HepG2 (cell line): ENCODE data around the gene DMRTB1. TPM values are rescaled to one million over a fixed set of nuclear protein-coding genes. Genes with fewer than 3 reads are reported as not detected.

Source experiments
- ATAC-seq: fragments of 200-7000 bp; cut with Tn5 transposase; 3 replicates; pipeline ENCODE4 v1.9.1; 2020; ENCODE audit warnings: mild to moderate bottlenecking, moderate library complexity
- BruUV-seq: library from RNA; stranded (reverse); fragments of 400-500 nt; replicated peaks from 2 replicates; lab custom pipeline; 2021; lab: Mats Ljungman, UMichigan
- CTCF ChIA-PET: fragments of 300-600 bp; formaldehyde crosslinking; extraction: SDS; loops from one replicate; lab custom pipeline; 2021; ENCODE audit warnings: low total read pairs, inconsistent platforms, low intra/inter-chr PET ratio; lab: Yijun Ruan, JAX
- POLR2A ChIA-PET: fragments of 350-600 bp; sonication (Branson Sonifier 250); formaldehyde crosslinking; loops from one replicate; lab custom pipeline; 2020; ENCODE audit warnings: antibody characterized with exemption, inconsistent platforms; lab: Yijun Ruan, JAX
- DNase-seq: peaks from one replicate; pipeline ENCODE4 v3.0.0-alpha.2; 2015; ENCODE audit warnings: low spot score
- FAIRE-seq: peaks from 3 replicates; lab custom pipeline; 2011; peaks lifted over from hg19 to GRCh38; lab: Jason Lieb, UNC
- H2AFZ ChIP-seq: one replicate; pipeline ENCODE4 v1.6.1; 2011; ENCODE audit warnings: low read length, inconsistent platforms
- H3K27ac ChIP-seq: fragments of 300-600 bp; 3 replicates; pipeline ENCODE4 v1.8.0; 2011; ENCODE audit warnings: mixed run types, mild to moderate bottlenecking, mixed read lengths, low read length, inconsistent platforms; ENCODE audit not compliant: insufficient read depth; ENCODE audit errors: extremely low read length
- H3K27me3 ChIP-seq, 2 experiments: fragments of 200-600 bp in 1 of 2; 2 replicates in 1 of 2; 3 replicates in 1 of 2; pipeline versions ENCODE4 v1.6.0 to v1.8.0; 2011; ENCODE audit warnings: low read length in 2 of 2, mild to moderate bottlenecking in 2 of 2, moderate library complexity in 2 of 2, inconsistent platforms in 1 of 2; ENCODE audit not compliant: insufficient read depth in 2 of 2, control insufficient read depth in 1 of 2
- H3K36me3 ChIP-seq, 2 experiments: fragments of 200-600 bp in 1 of 2; replicated peaks in 1 of 2; 2 replicates in 1 of 2; 3 replicates in 1 of 2; pipeline versions ENCODE4 v1.5.1 to v1.8.0; 2011; ENCODE audit warnings: low read length in 2 of 2, inconsistent platforms in 1 of 2; ENCODE audit not compliant: insufficient read depth in 2 of 2, control insufficient read depth in 1 of 2
- H3K4me1 ChIP-seq: 2 replicates; pipeline ENCODE4 v1.5.1; 2012; ENCODE audit warnings: low read length, inconsistent platforms; ENCODE audit not compliant: insufficient read depth
- H3K4me2 ChIP-seq: 2 replicates; pipeline ENCODE4 v1.6.0; 2011; ENCODE audit warnings: low read depth, low read length, inconsistent platforms
- H3K4me3 ChIP-seq, 3 experiments: fragments of 200-600 bp in 1 of 3; sonication (generic), shearing (Covaris generic) in 1 of 3; replicated peaks in 1 of 3; 2 replicates each; pipeline ENCODE4 v1.5.1; 2011 to 2016; ENCODE audit warnings: low read length in 3 of 3, inconsistent platforms in 2 of 3, low read depth in 2 of 3, mild to moderate bottlenecking in 2 of 3, control low read depth in 1 of 3, mixed read lengths in 1 of 3; ENCODE audit not compliant: insufficient read depth in 1 of 3
- H3K79me2 ChIP-seq: one replicate; pipeline ENCODE4 v1.6.1; 2011; ENCODE audit warnings: low read length, inconsistent platforms; ENCODE audit not compliant: insufficient read depth
- H3K9ac ChIP-seq: 2 replicates; pipeline ENCODE4 v1.6.0; 2011; ENCODE audit warnings: mild to moderate bottlenecking, low read depth, low read length, inconsistent platforms; ENCODE audit not compliant: insufficient read depth
- H3K9me3 ChIP-seq: 2 replicates; pipeline ENCODE4 v1.5.1; 2012; ENCODE audit warnings: mild to moderate bottlenecking, low read length
- H4K20me1 ChIP-seq: 2 replicates; pipeline ENCODE4 v1.6.0; 2011; ENCODE audit warnings: inconsistent platforms, mild to moderate bottlenecking, low read length, moderate library complexity; ENCODE audit not compliant: insufficient read depth
- KDM4B ChIP-seq: sonication (generic); formaldehyde crosslinking; IDR thresholded peaks from 2 replicates; pipeline ENCODE4 v1.4.0; 2020; ENCODE audit warnings: missing genetic modification reagents
- KLF6 ChIP-seq: IDR thresholded peaks from 2 replicates; pipeline ENCODE4 v1.8.0; 2016; ENCODE audit warnings: missing biosample characterization, missing genetic modification reagents
- MED13 ChIP-seq: sonication (generic); formaldehyde crosslinking; IDR thresholded peaks from 2 replicates; pipeline ENCODE4 v1.5.0; 2020; ENCODE audit warnings: missing genetic modification reagents
- POGZ ChIP-seq: sonication (generic); formaldehyde crosslinking; IDR thresholded peaks from 2 replicates; pipeline ENCODE4 v1.4.0; 2020; ENCODE audit warnings: mild to moderate bottlenecking, missing genetic modification reagents
- ZBTB1 ChIP-seq: sonication (generic); formaldehyde crosslinking; IDR thresholded peaks from 2 replicates; pipeline ENCODE4 v1.4.0; 2020; ENCODE audit warnings: missing genetic modification reagents, borderline replicate concordance
- ZMAT3 ChIP-seq: sonication (generic); formaldehyde crosslinking; conservative IDR thresholded peaks from 2 replicates; pipeline ENCODE4 v1.7.0; 2021; ENCODE audit warnings: missing genetic modification reagents
- WGBS: methylation state at CpG from one replicate; pipeline ENCODE4 v1.1.6; 2017; ENCODE audit warnings: low lambda C conversion rate; 5-methylcytosine and 5-hydroxymethylcytosine counted together
- in situ Hi-C: cut with HindIII; loops from 2 replicates; pipeline ENCODE4 v1.10.0; 2017; ENCODE audit warnings: low pct_unique_long_range_greater_than_20kb; ENCODE audit not compliant: extremely low pct_ligation_motif_present
- intact Hi-C: fragments of 100-400 bp; cut with micrococcal nuclease; formaldehyde crosslinking; loops from one replicate; pipeline ENCODE4 v1.10.0; 2022; ENCODE audit not compliant: unreplicated experiment
- polyA plus RNA-seq, 8 experiments: library from polyadenylated mRNA; depleted of rRNA in 3 of 8; stranded (reverse) in 7 of 8; unstranded in 1 of 8; fragments of >200 nt; fragmentation: Illumina TruSeq in 4 of 8; extraction: Trizol in 4 of 8; gene quantifications; 2 replicates each; pipeline versions ENCODE4 v1.2.1 to v1.2.3, GENCODE V29; 2011 to 2016; ENCODE audit warnings: low read depth in 4 of 8, missing spikeins in 1 of 8, mixed read lengths in 1 of 8; ENCODE audit not compliant: insufficient read depth in 1 of 8
- total RNA-seq, 5 experiments: library from RNA; depleted of rRNA; stranded (reverse); fragments of >200 nt; fragmentation: Illumina TruSeq; extraction: Trizol; gene quantifications; 2 replicates each; pipeline ENCODE4 v1.2.3, GENCODE V29; 2016; ENCODE audit warnings: low read depth in 1 of 5
- TF ChIP-seq, protein P1 (sequence below): sonication (generic); formaldehyde crosslinking; IDR thresholded peaks from 2 replicates; pipeline ENCODE4 v1.9.0; 2021; ENCODE audit warnings: mild to moderate bottlenecking, missing genetic modification reagents

DMRTB1 gene
- total and polyA plus RNA-seq, 2 of the 13 experiments (the other 11 are each of a cell fraction or from before 2014, with no cell fraction given) = not detected

- H2AFZ ChIP-seq = no peak overlapping the region
- no peak overlapping the region for H3K4me3 ChIP-seq
- no peaks in the 10 kb centered on the region for H3K9me3 ChIP-seq
- no peaks in the 10 kb centered on the region for H3K4me1 ChIP-seq
- no peak for FAIRE-seq
- no TSS peak for BruUV-seq
- TF ChIP-seq ZBTB1 (CRISPR knock-in tag) = no peak
- no peak for TF ChIP-seq KLF6 (CRISPR knock-in tag)
- no peak for TF ChIP-seq KDM4B (CRISPR knock-in tag)
- no peak for TF ChIP-seq POGZ (CRISPR knock-in tag)
- TF ChIP-seq ZMAT3 (CRISPR knock-in tag) = no peak
- TF ChIP-seq, protein P1, sequence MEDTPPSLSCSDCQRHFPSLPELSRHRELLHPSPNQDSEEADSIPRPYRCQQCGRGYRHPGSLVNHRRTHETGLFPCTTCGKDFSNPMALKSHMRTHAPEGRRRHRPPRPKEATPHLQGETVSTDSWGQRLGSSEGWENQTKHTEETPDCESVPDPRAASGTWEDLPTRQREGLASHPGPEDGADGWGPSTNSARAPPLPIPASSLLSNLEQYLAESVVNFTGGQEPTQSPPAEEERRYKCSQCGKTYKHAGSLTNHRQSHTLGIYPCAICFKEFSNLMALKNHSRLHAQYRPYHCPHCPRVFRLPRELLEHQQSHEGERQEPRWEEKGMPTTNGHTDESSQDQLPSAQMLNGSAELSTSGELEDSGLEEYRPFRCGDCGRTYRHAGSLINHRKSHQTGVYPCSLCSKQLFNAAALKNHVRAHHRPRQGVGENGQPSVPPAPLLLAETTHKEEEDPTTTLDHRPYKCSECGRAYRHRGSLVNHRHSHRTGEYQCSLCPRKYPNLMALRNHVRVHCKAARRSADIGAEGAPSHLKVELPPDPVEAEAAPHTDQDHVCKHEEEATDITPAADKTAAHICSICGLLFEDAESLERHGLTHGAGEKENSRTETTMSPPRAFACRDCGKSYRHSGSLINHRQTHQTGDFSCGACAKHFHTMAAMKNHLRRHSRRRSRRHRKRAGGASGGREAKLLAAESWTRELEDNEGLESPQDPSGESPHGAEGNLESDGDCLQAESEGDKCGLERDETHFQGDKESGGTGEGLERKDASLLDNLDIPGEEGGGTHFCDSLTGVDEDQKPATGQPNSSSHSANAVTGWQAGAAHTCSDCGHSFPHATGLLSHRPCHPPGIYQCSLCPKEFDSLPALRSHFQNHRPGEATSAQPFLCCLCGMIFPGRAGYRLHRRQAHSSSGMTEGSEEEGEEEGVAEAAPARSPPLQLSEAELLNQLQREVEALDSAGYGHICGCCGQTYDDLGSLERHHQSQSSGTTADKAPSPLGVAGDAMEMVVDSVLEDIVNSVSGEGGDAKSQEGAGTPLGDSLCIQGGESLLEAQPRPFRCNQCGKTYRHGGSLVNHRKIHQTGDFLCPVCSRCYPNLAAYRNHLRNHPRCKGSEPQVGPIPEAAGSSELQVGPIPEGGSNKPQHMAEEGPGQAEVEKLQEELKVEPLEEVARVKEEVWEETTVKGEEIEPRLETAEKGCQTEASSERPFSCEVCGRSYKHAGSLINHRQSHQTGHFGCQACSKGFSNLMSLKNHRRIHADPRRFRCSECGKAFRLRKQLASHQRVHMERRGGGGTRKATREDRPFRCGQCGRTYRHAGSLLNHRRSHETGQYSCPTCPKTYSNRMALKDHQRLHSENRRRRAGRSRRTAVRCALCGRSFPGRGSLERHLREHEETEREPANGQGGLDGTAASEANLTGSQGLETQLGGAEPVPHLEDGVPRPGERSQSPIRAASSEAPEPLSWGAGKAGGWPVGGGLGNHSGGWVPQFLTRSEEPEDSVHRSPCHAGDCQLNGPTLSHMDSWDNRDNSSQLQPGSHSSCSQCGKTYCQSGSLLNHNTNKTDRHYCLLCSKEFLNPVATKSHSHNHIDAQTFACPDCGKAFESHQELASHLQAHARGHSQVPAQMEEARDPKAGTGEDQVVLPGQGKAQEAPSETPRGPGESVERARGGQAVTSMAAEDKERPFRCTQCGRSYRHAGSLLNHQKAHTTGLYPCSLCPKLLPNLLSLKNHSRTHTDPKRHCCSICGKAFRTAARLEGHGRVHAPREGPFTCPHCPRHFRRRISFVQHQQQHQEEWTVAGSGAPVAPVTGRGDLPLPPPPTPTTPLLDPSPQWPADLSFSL = no peak
- no peak for TF ChIP-seq MED13 (CRISPR knock-in tag)
- TF ChIP-seq, all 625 proteins: peak for 0
- CTCF ChIA-PET = no interaction called here
- ATAC-seq (no peak), DNase-seq (no peak)
- no peaks in the 10 kb centered on the region for H4K20me1 ChIP-seq
- peaks cover 8 to 84% of the 10 kb centered on the region in 2 experiments; a peak in 4 of 5 replicates for H3K27me3 ChIP-seq
- H3K9ac ChIP-seq = no peak overlapping the region
- in situ Hi-C loops = no loop called here
- WGBS = 21% methylated on average over 5 of the region's 5 CpGs
- no peak overlapping the region for H3K4me2 ChIP-seq
- intact Hi-C loops = no loop called here
- H3K27ac ChIP-seq = no peak overlapping the region
- POLR2A ChIA-PET = no interaction called here
- no peaks in the 10 kb centered on the region for H3K36me3 ChIP-seq
- H3K79me2 ChIP-seq = no peaks in the 10 kb centered on the region
Observed at GRCh38 chr1:53411541-53412152, 47.6 kb upstream of the DMRTB1 start.
